ENCODE data around the gene GTF2B.

GRCh38 chr1:88867743-88868521 lies 23.4 kb downstream of the GTF2B start:
- TF ChIP-seq CTCF (IDR thresholded peaks at IDR 0.05; ENCODE audit: insufficient read depth, low read depth, low read length) (no peak), EZH2 (IDR thresholded peaks at IDR 0.05; ENCODE audit: insufficient read depth, low read length) (no peak)

Measured in astrocyte (in vitro differentiated cells and primary cell).